ENCODE measurements around the gene ERC2. TPM values are rescaled to one million over a fixed set of nuclear protein-coding genes. Genes with fewer than 3 reads are reported as not detected.

The ERC2 gene
- polyA plus RNA-seq, 1 experiment = 0.07 TPM

DNA sequence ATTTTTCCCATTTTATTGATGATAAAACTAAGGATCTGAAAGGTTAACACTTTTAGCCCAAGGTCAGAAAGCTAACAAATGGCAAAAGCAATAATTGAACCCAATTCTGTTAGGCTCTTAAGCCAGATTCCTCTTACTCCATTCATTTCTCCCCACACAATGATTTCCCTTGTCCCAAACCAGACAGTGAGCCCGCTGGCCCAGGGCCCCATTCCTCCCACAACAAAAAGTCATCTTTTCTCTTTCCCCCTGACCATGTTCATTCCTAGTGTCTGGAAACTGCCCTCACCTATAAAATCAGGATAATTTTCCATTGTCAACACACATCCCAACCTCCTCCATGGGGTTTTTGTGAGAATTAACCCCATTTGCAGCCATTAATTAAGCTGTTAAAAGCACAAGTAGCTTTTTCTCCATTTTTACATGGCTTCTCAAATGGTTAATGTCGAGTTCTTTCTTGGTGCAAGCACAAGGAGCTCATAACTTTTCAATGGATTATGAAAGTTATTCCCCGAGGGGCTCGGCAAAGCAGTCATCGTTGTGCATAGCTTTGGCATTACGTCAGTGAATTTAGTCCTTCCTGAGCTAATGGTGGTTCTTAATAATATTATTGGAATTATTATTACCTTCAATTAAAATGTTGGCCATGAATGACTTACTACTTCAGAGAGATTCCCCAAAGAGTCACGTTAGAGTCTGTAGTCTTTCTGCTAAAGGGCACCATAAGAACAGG, 830.2 kb downstream of the ERC2 start:
- no peaks in the 10 kb centered on the region for H3K27me3 ChIP-seq (ENCODE audit: control insufficient read depth, insufficient read depth, low read length)
- H3K36me3 ChIP-seq (ENCODE audit: control insufficient read depth, insufficient read depth, low read length) = no peaks in the 10 kb centered on the region
- POLR2A ChIA-PET = no interaction called here
- no peak for TF ChIP-seq CTCF (IDR thresholded peaks at IDR 0.05; ENCODE audit: insufficient read depth, low read depth, low read length)
- no peak for DNase-seq (ENCODE audit: low read depth)
- H3K4me3 ChIP-seq (ENCODE audit: low read depth, low read length) = no peak overlapping the region
- CTCF ChIA-PET = interaction anchor here (0.7 to 2.0 kb wide), 6 partner anchors 10 to 157 kb away, joined by 3 to 7 read pairs (median 4); no protein-coding TSS in a partner anchor

GRCh38 chr3:55636300-55637195, 831.7 kb downstream of the ERC2 start:
- no peak for TF ChIP-seq CTCF (IDR thresholded peaks at IDR 0.05; ENCODE audit: insufficient read depth, low read depth, low read length)
- Histone ChIP-seq H3K4me3 (ENCODE audit: low read depth, low read length) (no peak overlapping the region), H3K27me3 (ENCODE audit: control insufficient read depth, insufficient read depth, low read length) (0 out of 2 replicates have a peak, but pooled peaks cover 1% of the 10 kb centered on the region), H3K36me3 (ENCODE audit: control insufficient read depth, insufficient read depth, low read length) (no peaks in the 10 kb centered on the region)
- no peak for DNase-seq (ENCODE audit: low read depth)
- POLR2A ChIA-PET = no interaction called here
- CTCF ChIA-PET = interaction anchor here (0.9 to 1.0 kb wide), 2 partner anchors 28 to 159 kb away, joined by 3 read pairs; no protein-coding TSS in a partner anchor

DNA sequence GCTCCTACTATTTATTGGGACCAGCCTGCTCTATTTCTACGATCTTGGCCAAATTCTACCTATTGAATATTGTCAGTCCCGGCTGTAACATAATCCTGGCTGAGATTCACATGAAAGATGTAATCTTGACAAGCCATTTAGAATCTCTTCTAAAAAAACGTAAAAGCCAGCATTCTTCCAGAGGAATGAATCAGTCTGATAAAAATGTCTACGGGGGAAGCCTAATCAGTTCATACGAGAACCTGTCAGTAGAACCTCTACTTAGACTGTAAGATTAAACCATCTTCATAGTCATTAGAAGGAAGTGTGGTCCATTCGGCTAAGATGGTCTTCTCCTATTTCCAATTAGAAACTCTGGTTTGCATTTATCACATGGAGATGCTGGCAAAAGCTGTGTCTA, 833.9 kb downstream of the ERC2 start:
- Histone ChIP-seq H3K36me3 (ENCODE audit: control insufficient read depth, insufficient read depth, low read length) (no peaks in the 10 kb centered on the region), H3K4me3 (ENCODE audit: low read depth, low read length) (no peak overlapping the region), H3K27me3 (ENCODE audit: control insufficient read depth, insufficient read depth, low read length) (0 out of 2 replicates have a peak, but pooled peaks cover 1% of the 10 kb centered on the region)
- TF ChIP-seq CTCF (IDR thresholded peaks at IDR 0.05; ENCODE audit: insufficient read depth, low read depth, low read length) = no peak
- no peak for DNase-seq (ENCODE audit: low read depth)
- ChIA-PET POLR2A (no interaction called here), CTCF (no interaction called here)

- Histone ChIP-seq H3K27me3 (ENCODE audit: control insufficient read depth, insufficient read depth, low read length) (0 out of 2 replicates have a peak, but pooled peaks cover 1% of the 10 kb centered on the region), H3K36me3 (ENCODE audit: control insufficient read depth, insufficient read depth, low read length) (no peaks in the 10 kb centered on the region), H3K4me3 (ENCODE audit: low read depth, low read length) (no peak overlapping the region)
- TF ChIP-seq CTCF (IDR thresholded peaks at IDR 0.05; ENCODE audit: insufficient read depth, low read depth, low read length) = no peak
- no peak for DNase-seq (ENCODE audit: low read depth)
- ChIA-PET POLR2A (no interaction called here), CTCF (no interaction called here)
Observed at GRCh38 chr3:55633333-55633732, 834.9 kb downstream of the ERC2 start.

DNA sequence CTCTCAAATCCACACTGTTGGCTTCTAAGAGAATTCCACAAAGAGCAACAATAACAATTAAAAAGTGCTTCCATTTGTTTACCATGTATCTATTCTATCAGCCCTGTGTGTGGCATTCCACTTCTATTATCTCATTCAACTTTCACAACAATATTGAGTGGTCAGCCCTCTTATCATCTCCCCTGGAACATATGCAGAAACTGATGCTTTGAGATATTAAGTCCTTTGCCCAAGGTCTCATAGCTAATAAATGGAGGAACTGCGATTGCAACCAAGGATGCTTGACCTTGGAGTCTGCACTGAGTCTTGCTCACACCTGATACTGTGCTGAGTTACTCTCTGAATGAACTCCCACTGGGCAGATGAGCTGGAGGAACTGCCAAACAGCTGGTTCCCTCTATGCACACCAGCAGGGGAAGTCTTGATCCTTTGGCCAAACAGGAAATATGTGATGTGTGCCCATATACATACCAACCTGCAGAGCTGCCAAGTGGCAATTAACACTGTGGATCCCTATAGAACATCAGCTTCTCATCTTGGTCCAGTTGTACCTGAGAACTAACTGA, 836.4 kb downstream of the ERC2 start:
- POLR2A ChIA-PET = no interaction called here
- Histone ChIP-seq H3K27me3 (ENCODE audit: control insufficient read depth, insufficient read depth, low read length) (0 out of 2 replicates have a peak, but pooled peaks cover 1% of the 10 kb centered on the region), H3K4me3 (ENCODE audit: low read depth, low read length) (no peak overlapping the region), H3K36me3 (ENCODE audit: control insufficient read depth, insufficient read depth, low read length) (no peaks in the 10 kb centered on the region)
- no peak for TF ChIP-seq CTCF (IDR thresholded peaks at IDR 0.05; ENCODE audit: insufficient read depth, low read depth, low read length)
- CTCF ChIA-PET = interaction anchor here (0.7 to 1.3 kb wide), 2 partner anchors 15 to 452 kb away, joined by 3 read pairs; no protein-coding TSS in a partner anchor
- no peak for DNase-seq (ENCODE audit: low read depth)
